ENCODE results near the gene UPP1.
"Not testable (repeated sequence)": the region's sequence is repeated elsewhere in the genome, so short reads cannot be mapped to it uniquely, and the experiment has no call there.

Gene UPP1

DNA sequence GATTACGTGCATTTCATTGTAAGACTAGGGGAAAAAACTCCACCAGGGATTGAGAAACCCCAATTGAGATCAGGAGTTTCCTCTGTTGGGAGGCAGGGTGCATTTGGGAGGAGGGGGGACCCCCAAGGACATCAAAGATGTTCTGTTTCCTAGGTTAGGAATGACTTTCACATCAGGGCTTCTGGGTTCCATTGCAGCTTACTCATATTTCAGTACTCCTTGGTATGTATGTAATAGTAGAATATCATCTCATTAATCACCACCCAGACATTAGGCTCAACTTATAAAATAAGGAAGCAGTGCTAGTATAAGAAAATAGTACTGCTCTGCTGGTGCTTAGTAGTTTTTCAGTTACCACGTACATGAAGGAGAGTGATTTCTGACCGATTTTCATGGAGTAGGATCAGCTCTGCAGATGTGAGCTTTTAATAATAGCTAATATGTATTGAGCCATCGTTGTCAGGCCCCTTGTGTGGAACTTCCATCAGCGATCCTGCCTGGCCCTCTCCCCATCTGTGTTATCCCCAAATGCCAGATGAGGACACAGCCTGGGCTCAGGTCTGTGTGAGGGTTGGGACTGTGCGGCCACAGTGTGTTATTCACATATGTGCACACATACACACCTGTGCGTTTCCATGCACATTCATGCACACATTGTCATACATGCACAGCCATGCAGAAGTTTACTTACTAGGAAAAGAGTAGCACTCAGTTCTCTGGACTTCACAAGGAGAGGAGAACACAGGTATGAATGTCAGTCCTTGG, 23.5 kb downstream of the UPP1 start:
- no peak for DNase-seq

DNA sequence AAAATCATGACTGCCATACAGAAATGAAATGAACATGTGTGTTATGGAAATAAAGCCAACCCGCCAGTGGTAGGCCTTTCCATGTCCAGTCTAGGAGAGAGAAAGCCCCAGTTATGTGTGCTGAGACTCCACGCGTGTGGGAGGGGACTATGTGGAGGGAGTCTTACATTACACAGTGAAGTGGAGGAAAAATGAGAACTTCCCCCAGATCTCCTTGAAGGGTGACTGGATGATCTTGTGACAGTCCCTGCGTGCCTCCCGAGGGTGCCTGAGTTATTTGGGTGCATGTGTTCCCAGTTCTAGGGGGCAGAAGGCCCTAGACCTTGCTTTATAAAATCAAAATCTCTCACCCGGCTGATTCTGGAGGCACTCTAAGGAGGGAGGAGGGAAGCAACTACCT, 24.2 kb downstream of the UPP1 start:
- no peak for DNase-seq

DNA sequence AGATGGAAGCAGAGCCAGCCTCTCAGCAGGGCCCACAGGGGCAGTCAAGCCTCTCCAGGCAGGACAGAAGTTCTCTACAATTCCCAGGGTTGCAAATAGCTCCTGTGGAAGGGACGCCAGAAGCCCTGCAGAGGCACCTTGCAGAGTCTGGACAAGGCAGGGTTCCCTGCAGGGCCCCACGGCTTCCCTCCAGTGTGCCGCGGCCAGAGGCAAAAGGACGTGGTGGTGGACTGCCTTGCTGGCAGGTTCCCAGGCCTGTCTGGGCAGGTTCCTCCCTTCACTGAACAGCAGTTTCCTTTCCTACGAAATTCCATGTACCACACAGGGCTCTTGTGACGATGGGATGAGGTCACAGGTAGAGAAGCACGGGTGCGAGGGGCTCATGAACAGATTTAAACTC, 25.1 kb downstream of the UPP1 start:
- no peak for DNase-seq

DNA sequence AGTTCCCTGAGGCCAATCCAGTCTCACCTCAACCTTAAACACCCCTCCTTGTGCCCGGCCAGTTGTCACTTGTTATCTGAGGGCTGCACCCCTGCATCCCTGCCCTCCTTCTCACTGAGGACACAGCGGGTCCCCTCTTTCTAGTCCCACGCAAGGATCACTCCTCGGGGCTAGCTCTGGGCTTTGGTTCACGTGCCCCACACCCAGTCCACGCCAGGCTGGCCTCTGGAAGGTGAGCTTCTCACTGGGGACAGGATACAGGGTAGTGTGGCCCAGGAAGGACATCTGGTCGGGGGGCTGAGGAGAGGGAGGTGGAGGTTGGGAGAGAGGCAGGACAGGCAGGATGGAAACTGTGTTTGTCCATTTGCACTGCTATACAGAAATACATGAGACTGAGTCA, 25.5 kb downstream of the UPP1 start:
- no peak for DNase-seq

DNA sequence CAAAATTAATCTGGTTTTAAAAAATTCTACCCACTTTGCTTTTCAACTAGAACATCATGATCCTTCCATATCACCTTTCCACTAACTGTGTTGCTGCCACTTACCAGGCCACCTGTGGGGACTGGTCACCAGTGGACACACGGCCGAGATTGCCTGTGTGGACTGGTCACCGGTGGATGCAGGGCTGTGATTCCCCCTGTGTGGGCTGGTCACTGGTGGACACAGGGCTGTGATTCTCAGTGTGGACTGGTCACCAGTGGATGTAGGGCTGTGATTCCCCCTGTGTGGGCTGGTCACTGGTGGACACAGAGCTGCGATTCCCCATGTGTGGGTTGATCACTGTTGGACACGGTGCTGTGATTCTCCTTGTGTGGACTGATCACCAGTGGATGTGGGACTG, 27.0 kb downstream of the UPP1 start:
- no peak for DNase-seq

DNA sequence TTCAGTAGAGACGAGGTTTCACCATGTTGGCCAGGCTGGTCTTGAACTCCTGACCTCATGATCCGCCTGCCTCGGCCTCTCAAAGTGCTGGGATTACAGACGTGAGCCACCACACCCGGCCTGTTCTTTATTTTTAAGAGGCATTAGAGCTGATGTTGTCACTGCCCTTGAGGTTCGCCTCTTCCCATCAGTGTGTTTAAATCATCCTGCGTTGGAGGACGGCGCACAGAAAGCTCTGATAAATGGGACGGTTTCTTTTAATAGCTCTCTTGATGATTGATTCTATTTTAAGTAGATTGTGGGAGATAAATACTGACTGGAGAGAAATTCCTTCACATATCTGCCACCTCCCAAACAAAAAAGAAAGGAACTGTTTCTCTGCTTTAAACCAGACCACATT, 29.0 kb downstream of the UPP1 start:
- DNase-seq, result no peak

DNA sequence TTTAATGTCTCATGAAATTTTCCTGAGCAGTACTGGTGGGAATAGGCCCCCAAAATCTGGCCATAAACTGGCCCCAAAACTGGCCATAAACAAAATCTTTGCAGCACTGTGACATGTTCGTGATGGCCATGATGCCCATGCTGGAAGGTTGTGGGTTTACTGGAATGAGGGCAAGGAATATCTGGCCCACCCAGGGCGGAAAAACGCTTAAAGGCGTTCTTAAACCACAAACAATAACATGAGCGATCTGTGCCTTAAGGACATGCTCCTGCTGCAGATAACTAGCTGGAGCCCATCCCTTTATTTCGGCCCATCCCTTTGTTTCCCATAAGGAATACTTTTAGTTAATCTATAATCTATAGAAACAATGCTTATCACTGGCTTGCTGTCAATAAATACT, 31.5 kb downstream of the UPP1 start:
- not testable (repeated sequence) for DNase-seq

DNA sequence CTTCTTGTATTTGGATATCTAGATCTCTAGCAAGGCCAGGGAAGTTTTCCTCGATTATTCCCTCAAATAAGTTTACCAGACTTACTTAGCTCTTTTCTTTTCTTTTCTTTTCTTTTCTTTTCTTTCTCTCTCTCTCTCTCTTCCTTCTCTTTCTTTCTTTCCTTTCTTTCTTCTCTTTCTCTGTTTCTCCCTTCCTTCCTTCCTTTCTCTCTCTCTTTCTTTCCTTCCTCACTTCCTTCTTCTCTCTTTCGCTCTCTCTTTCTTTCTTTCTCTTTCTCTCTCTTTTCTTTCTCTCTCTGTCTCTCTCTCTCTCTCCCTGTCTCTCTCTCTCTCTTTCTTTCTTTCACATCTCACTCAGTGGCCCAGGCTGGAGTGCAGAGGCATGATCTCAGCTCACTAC, 37.0 kb downstream of the UPP1 start:
- no peak for DNase-seq

DNA sequence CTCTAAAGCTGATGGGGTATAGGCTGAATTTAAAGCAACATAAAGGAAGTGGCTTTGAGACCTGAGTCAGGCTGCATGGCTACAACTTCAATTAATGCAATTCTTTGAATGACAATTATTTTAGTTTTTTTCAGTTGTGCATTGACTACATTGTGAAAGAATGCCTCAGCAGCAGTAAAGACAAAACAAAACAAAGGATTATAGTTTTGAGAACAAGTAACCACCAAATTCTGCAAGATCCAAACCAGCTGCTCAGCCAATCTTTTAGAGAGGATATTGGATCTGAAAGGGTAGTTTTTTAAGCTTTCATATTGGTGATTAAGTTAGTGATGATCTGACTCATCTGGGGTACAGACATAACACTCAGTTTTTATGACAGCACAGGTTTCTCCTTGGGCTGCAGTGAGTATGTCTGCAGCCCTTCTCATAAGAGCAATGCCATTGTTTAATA, 41.6 kb downstream of the UPP1 start:
- no peak for DNase-seq

DNA sequence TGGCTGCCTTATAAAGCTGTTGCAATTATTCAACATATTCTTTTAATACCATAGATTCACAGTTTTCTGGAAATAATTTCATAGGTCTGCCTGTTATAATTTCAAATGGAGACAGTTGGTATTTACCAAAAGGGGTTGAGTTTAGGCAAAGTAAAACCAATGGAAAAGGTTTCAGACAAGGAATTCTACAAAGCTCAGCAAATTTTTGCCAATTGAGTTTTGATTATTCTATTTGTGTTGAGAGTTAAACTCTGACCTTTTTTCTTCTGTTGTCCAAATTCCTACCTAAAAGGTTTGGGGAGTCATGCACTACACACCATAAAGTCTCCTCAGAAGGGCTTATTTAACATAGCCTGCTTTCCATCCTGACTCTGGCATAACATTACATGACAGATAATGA, 43.7 kb downstream of the UPP1 start:
- no peak for DNase-seq

DNA sequence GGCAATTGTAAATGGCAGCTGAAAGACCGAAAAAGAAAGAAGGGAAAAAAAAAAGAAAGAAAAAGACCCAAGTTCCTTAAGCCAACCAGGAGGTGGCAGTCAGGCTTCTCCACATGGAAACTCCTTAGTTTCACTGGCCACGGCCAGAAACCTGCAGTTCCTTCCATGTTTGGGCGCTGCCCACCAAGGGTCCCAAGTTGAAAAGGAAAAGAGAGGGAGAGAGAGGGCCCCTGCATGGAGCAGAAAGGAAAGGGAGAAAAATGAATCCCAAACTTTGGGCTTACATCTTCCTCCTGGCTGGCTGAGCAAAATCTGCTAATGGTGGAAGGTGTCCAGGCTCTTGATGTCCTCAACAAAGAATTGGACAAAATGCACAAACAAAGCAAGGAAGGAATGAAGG, 50.4 kb downstream of the UPP1 start:
- DNase-seq, result no peak

DNA sequence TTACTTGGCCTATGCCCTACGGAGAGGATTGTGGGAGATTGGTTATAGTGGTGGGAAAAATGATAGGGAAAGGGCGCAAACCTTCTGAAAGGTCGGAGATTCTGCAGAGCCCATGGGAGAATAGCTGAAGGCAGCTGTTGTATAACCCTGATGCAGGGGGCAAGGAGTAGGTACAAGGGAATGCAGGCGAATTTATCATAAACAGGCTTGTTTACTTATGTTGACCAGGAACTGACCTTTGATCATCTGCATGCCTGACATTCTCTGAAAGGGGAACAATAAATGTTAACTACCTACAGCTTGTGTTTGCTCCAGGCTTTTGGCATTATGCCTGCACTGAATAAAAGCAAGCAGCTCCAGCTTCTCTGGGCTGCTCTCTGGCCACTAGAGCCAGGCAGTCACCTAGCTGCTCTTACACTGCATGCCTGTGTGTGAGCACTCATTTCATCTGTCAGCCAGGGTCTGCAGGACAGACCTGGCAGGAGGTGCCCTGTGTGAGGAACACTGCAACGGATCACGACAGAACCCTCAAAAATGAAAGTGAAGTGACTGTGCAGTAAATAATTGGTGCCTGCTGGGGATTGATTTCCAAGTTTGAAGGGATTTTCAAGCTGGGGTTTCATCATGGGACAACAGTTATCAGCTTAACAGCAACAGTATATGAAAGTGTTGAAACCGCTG, 51.1 kb downstream of the UPP1 start:
- DNase-seq, result no peak

DNA sequence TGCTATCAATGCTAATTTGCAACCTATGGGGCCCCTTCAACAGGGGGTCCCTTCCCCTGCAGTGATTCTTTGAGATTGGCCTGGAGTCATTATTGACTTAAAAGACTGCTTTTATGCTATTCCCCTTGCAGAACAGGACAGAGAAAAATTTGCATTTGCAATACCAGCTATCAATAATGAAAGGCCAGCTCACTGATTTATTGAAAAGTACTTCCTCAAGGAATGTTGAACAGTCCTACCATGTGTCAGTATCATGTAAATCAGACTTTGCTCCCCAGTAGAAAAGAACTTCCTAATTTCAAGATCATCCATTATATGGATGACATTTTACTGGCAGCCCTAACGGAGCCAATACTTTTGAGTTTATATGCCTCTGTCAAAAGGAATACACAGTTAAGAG, 52.5 kb downstream of the UPP1 start:
- DNase-seq, result no peak

DNA sequence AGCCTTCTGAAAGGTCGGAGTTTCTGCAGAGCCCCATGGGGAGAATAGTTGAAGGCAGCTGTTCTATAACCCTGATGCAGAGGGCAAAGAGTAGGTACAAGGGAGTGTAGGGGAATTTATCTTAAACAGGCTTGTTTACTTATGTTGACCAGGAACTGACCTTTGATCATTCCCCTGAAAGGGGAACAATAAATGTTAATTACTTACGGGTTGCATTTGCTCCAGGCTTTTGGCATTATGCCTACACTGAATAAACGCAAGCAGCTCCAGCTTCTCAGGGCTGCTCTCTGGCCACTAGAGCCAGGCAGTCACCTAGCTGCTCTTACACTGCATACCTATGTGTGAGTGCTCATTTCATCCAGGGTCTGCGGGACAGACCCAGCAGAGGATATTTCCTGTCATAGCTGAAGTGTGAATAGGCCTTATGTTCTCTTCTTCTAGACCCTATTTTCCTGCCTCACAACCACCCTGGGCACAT, 55.3 kb downstream of the UPP1 start:
- no peak for DNase-seq

DNA sequence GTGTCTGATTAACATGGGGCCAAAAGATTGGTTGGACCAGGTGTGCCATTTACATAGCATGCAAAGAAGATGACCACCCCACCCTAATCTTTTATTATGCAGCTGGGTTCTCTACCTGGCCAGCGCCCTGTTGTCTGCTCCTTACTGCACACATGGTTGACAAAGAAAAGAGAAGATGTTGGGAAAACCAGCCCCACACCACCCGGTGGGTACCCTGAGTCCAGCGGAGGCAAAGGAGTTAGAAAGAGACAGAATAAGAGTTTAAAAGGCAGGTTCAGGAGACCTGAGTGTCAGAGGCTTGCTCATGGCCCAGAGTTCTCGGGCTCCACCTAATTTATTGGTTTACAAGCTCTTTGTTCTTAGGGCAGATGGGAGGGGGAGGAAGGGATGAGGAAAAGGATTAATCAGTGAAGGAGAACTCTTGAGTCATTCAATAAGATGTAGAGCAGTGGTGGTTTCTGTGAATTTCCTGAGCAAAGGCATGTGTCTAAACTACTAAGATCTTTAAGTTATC, 58.1 kb downstream of the UPP1 start:
- no peak for DNase-seq

DNA sequence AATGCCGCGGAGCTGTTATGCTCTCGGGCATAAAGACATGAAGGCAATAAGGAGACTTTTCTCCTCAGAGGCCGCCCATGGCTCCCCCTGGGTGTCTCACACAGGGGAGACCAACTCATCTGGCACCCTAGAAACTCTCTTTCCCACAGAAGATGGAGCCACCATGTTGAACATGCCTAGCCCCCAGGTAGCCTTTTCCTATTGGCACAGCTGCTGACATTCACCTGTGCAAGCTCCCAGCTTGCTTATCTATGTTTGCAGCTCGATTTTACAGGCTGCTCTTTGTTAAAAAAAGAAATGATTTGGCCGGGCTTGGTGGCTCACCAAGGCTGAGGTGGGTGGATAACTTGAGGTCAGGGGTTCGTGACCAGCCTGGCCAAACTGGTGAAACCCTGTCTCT, 58.6 kb downstream of the UPP1 start:
- DNase-seq, result not testable (repeated sequence)

DNA sequence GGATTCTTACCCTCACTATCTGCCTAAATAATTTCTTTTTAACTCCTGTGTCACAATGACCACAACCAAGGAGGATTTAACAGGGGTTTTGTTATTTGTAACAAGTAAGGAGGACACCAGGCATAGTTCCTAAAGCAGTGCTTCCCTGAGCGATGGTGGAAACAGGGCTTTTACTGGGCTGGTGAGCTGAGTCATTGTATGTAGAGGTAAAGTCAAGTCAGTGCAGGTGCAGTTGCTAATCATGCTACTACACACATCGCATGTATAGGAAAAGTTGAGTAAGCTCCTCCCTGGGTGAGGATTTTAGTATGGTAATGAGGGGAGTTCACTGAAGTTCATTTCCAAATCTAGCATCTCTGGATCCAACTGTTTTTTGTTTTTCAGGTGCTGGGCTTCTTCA, 59.2 kb downstream of the UPP1 start:
- DNase-seq, result no peak

DNA sequence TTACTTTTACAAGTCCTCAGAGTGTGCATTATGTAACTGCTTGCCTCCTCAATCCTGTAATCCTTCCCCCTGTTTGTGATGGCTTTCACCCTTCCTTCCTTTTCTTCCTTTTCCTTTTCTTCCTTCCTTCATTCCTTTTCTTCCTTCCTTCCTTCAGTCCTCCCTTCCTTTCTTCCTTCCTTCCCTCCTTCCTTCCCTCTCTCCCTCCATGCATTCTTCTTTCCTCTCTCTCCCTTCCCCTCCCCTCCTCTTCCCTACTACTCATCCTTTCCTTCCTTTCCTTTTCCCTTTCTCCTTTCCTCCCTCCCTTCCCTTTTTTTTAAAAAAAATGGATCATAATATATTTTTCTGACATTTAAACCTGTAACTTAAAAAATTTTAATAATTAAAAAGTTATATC, 60.0 kb downstream of the UPP1 start:
- DNase-seq, result no peak

DNA sequence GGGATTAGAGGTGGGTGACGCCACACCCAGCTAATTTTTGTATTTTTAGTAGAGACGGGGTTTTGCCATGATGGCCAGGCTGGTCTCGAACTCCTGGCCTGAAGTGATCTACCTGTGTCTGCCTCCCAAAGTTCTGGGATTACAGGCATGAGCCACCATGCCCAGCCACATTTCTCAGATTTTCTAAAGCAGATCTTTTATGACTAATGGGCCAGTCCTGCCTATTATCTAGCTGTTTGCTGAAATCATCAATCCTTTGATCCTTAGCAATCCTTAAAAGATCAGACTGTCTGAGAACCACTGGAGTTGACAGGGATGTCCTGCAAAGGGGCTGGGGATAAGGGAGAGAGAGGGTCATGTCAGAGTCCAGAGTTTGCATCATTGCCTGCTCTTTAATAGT, 61.0 kb downstream of the UPP1 start:
- no peak for DNase-seq

DNA sequence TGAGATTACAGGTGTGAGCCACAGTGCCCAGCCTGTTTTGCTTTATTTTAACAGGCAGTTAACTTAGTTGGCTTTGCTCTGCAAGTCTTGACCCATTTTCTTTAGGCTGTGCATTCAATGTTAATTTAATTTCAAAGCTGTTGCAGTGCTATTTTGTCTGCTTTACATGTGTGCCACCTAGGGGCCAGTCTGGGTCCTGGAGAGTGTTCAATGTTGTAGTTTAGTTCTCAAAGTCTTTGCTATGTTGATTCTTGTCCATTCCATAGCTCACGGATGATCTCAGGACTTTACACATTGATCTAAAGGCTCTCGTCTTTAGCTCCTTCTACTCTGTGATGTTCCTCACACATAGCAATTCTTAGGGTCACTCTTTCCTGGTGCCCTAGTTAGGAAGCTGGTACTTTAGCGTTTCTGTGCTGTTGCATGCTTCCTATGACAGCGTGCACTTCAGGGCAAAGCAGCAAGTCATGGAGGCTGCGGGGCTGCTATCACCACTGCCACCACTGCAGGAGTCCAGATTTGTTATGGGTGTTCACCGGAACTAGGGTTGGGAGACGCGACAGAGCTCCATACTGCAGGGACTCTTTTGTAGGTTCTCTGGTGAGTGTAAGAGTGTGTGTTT, 65.8 kb downstream of the UPP1 start:
- peak in 2 of 3 experiments; percentile 3 to 15 for DNase-seq
